SKM-1 treated with dmso at 0.1 percent for 144 hours (cell line): Measurements from ENCODE around the gene RTN4RL2.
A peak's percentile ranks its signal among the peaks of the same experiment; 100 is the strongest.
"Not testable (repeated sequence)": the region's sequence is repeated elsewhere in the genome, so short reads cannot be mapped to it uniquely, and the experiment has no call there.

Source experiments
- DNase-seq: peaks from one replicate; lab custom pipeline; 2025; ENCODE audit not compliant: unreplicated experiment; lab: John Stamatoyannopoulos, UW

RTN4RL2 gene

GRCh38 chr11:57432149-57432561, 28.2 kb upstream of the RTN4RL2 start:
- no peak for DNase-seq

- DNase-seq: peak; percentile 32
Measured at GRCh38 chr11:57432714-57433163, 27.6 kb upstream of the RTN4RL2 start.

- peak; percentile 87 for DNase-seq
Measured at GRCh38 chr11:57434640-57435546, 25.4 kb upstream of the RTN4RL2 start.

- DNase-seq: no peak
Measured at GRCh38 chr11:57436031-57436430, 24.3 kb upstream of the RTN4RL2 start.

GRCh38 chr11:57438345-57439285, 21.7 kb upstream of the RTN4RL2 start:
- no peak for DNase-seq

- DNase-seq: no peak
Measured at GRCh38 chr11:57439786-57440185, 20.5 kb upstream of the RTN4RL2 start.

GRCh38 chr11:57440744-57441414, 19.4 kb upstream of the RTN4RL2 start:
- DNase-seq: no peak

- DNase-seq: no peak
Measured at GRCh38 chr11:57444362-57445121, 15.8 kb upstream of the RTN4RL2 start.

- DNase-seq: not testable (repeated sequence)
Measured at GRCh38 chr11:57445122-57445394, 15.3 kb upstream of the RTN4RL2 start.

- DNase-seq: no peak
Measured at GRCh38 chr11:57446055-57446454, 14.3 kb upstream of the RTN4RL2 start.

GRCh38 chr11:57453543-57454177, 6.7 kb upstream of the RTN4RL2 start:
- DNase-seq: no peak

GRCh38 chr11:57456960-57457642, 3.2 kb upstream of the RTN4RL2 start:
- peak; percentile 63 for DNase-seq

GRCh38 chr11:57457643-57458023, 2.7 kb upstream of the RTN4RL2 start:
- DNase-seq: no peak

- no peak for DNase-seq
Measured at GRCh38 chr11:57458060-57458409, 2.3 kb upstream of the RTN4RL2 start.

- DNase-seq: peak; percentile 20
Measured at GRCh38 chr11:57458410-57459163, 1.7 kb upstream of the RTN4RL2 start.

GRCh38 chr11:57459164-57460021, 935 bp upstream of the RTN4RL2 start:
- DNase-seq: no peak

- DNase-seq: no peak
Measured at GRCh38 chr11:57460758-57461749, 726 bp downstream of the RTN4RL2 start.
